GM12878 (cell line): ENCODE measurements around the gene CAMTA1.

Experiments used
- ATF3 ChIP-seq: IDR thresholded peaks from 2 replicates; pipeline ENCODE4 v1.6.1; 2011; ENCODE audit warnings: low read depth, mild to moderate bottlenecking, low read length, moderate library complexity, borderline replicate concordance; ENCODE audit errors: extremely low read depth
- CBX5 ChIP-seq: sonication (generic); IDR thresholded peaks from 2 replicates; pipeline ENCODE4 v1.6.1; 2016; ENCODE audit warnings: low read depth, moderate library complexity, mild to moderate bottlenecking, inconsistent platforms
- CREB1 ChIP-seq: IDR thresholded peaks from 2 replicates; pipeline ENCODE4 v1.6.1; 2012; ENCODE audit warnings: low read depth, mild to moderate bottlenecking, inconsistent platforms
- CTCF ChIP-seq, 3 experiments: IDR thresholded peaks in 2 of 3; conservative IDR thresholded peaks in 1 of 3; 2 replicates each; pipeline ENCODE4 v1.5.1; 2011; ENCODE audit warnings: low read depth in 3 of 3, low read length in 3 of 3, mild to moderate bottlenecking in 3 of 3, control low read depth in 2 of 3, moderate library complexity in 2 of 3, inconsistent platforms in 1 of 3, mixed read lengths in 1 of 3; ENCODE audit not compliant: control insufficient read depth in 2 of 3, insufficient read depth in 1 of 3; ENCODE audit errors: extremely low read depth in 1 of 3
- MTA3 ChIP-seq: IDR thresholded peaks from 2 replicates; pipeline ENCODE4 v1.6.1; 2012; ENCODE audit warnings: low read length, inconsistent platforms, borderline replicate concordance
- NFIC ChIP-seq: IDR thresholded peaks from 2 replicates; pipeline ENCODE4 v1.6.1; 2012; ENCODE audit warnings: low read depth, mild to moderate bottlenecking, inconsistent platforms, low read length, moderate library complexity
- RAD21 ChIP-seq: IDR thresholded peaks from 2 replicates; pipeline ENCODE4 v1.6.1; 2011; ENCODE audit warnings: mild to moderate bottlenecking, low read depth, low read length, moderate library complexity; ENCODE audit not compliant: insufficient read depth
- SIN3A ChIP-seq: IDR thresholded peaks from 2 replicates; pipeline ENCODE4 v1.6.1; 2012; ENCODE audit warnings: low read depth, low read length, improper control_type of control experiment
- SMAD1 ChIP-seq: fragments of 450-650 bp; IDR thresholded peaks from 2 replicates; pipeline ENCODE4 v1.6.1; 2018; ENCODE audit warnings: mild to moderate bottlenecking, low read depth; ENCODE audit not compliant: partially characterized antibody
- TARDBP ChIP-seq: IDR thresholded peaks from 2 replicates; pipeline ENCODE4 v1.6.1; 2016; ENCODE audit warnings: borderline replicate concordance
- ZBTB40 ChIP-seq: fragments of 450-650 bp; IDR thresholded peaks from 2 replicates; pipeline ENCODE4 v1.6.1; 2016; ENCODE audit warnings: mild to moderate bottlenecking, moderate library complexity, borderline replicate concordance

- TF ChIP-seq RAD21 = no peak
- TF ChIP-seq CBX5 = no peak
- no peak for TF ChIP-seq TARDBP
- TF ChIP-seq SIN3A = no peak
- no peak for TF ChIP-seq CTCF (IDR thresholded peaks at IDR 0.05 in 2 of 3, conservative IDR thresholded peaks at IDR 0.05 in 1 of 3; ENCODE audit: control insufficient read depth in 2 of 3, extremely low read depth in 1 of 3, insufficient read depth in 1 of 3, low read depth in 3 of 3, low read length in 3 of 3)
- TF ChIP-seq ZBTB40 = no peak
- no peak for TF ChIP-seq CREB1
- TF ChIP-seq MTA3 = no peak
- TF ChIP-seq ATF3 = no peak
- TF ChIP-seq SMAD1 = no peak
- TF ChIP-seq NFIC = no peak
These were observed 580.5 kb downstream of the CAMTA1 start for GRCh38 chr1:7365706-7366105.
